Left lung (tissue), 10 donors: ENCODE results near the gene ARAP1. TPM values are rescaled to one million over a fixed set of nuclear protein-coding genes. Genes with fewer than 3 reads are reported as not detected.

Experiments used
- ATAC-seq: fragments of 200-7000 bp; cut with Tn5 transposase; one replicate; pipeline ENCODE4 v1.9.1; 2020; ENCODE audit warnings: moderate library complexity
- DNase-seq, 4 donors: peaks; one replicate each; pipeline ENCODE4 v3.0.0-alpha.2; 2013 to 2020
- H3K27ac ChIP-seq, 2 donors: fragments of 200-600 bp; sonication (generic) in 1 of 2; one replicate each; pipeline versions ENCODE4 v1.5.0 to v1.8.0; 2020 to 2021
- H3K27me3 ChIP-seq, 2 donors: fragments of 200-600 bp; sonication (generic) in 1 of 2; one replicate each; pipeline versions ENCODE4 v1.5.0 to v1.8.0; 2020 to 2021
- H3K36me3 ChIP-seq, 2 donors: fragments of 200-600 bp; sonication (generic) in 1 of 2; one replicate each; pipeline versions ENCODE4 v1.5.0 to v1.8.0; 2020 to 2021
- H3K4me1 ChIP-seq, 2 donors: fragments of 200-600 bp; one replicate each; pipeline ENCODE4 v1.8.0; 2021
- H3K4me3 ChIP-seq, 2 donors: fragments of 200-600 bp; sonication (generic) in 1 of 2; one replicate each; pipeline versions ENCODE4 v1.5.0 to v1.8.0; 2020 to 2021; ENCODE audit warnings: mild to moderate bottlenecking in 1 of 2
- H3K9me3 ChIP-seq, 2 donors: fragments of 200-600 bp; sonication (generic) in 1 of 2; one replicate each; pipeline versions ENCODE4 v1.5.0 to v1.8.0; 2020 to 2021
- CTCF ChIP-seq, 2 donors: fragments of 200-600 bp; sonication (generic) in 1 of 2; IDR thresholded peaks; one replicate each; pipeline versions ENCODE4 v1.5.0 to v1.8.0; 2021; ENCODE audit warnings: antibody characterized with exemption in 2 of 2
- intact Hi-C, 2 donors: fragments of 100-400 bp; cut with DNase I; formaldehyde crosslinking; loops; one replicate each; pipeline versions ENCODE4 v1.11.2 to v1.14.2; 2022
- polyA plus RNA-seq, 6 donors: library from polyadenylated mRNA; unstranded; fragments of 120-200 nt; gene quantifications; one replicate each; pipeline ENCODE4 v1.2.1, GENCODE V29; 2013; ENCODE audit not compliant: insufficient read length in 6 of 6
- total RNA-seq, 2 donors: library from RNA; stranded (reverse); fragmentation: NEBNext Ultra II Directional; extraction: Animal tissue kit (Norgen Biotek cat#: 25700); gene quantifications; one replicate each; pipeline ENCODE4 v1.2.1, GENCODE V29; 2021
- donor health status: DM: no; HTN: yes; CAD: no.
- donor health status: DM: no; HTN: no; CAD: no.

Gene ARAP1
- total and polyA plus RNA-seq, 8 donors, result 80.0 to 222 (median 97.7) TPM

- no peak overlapping the region for H3K27ac ChIP-seq
- intact Hi-C loops, result no loop called here
- H3K36me3 ChIP-seq, result peaks cover 0 to 2% of the 10 kb centered on the region in 2 donors
- ATAC-seq (no peak), DNase-seq (no peak)
- no peaks in the 10 kb centered on the region for H3K27me3 ChIP-seq
- peaks cover 0 to 36% of the 10 kb centered on the region in 2 donors for H3K4me1 ChIP-seq
- no peak for TF ChIP-seq CTCF (IDR thresholded peaks at IDR 0.05)
- H3K4me3 ChIP-seq, result no peak overlapping the region
- H3K9me3 ChIP-seq, result no peaks in the 10 kb centered on the region
Measured at GRCh38 chr11:72763823-72764222, 11.6 kb upstream of the ARAP1 start.

- DNase-seq (no peak), ATAC-seq (no peak)
- intact Hi-C loops, result no loop called here
- TF ChIP-seq CTCF (IDR thresholded peaks at IDR 0.05), result no peak
- Histone ChIP-seq H3K4me3 (no peak overlapping the region), H3K27ac (no peak overlapping the region), H3K9me3 (no peaks in the 10 kb centered on the region), H3K36me3 (peaks cover 0 to 11% of the 10 kb centered on the region in 2 donors), H3K27me3 (no peaks in the 10 kb centered on the region), H3K4me1 (peaks cover 4 to 45% of the 10 kb centered on the region in 2 donors)
Measured at GRCh38 chr11:72762641-72763304, 10.6 kb upstream of the ARAP1 start.

GRCh38 chr11:72760539-72761405 is 8.6 kb upstream of the ARAP1 start:
- Histone ChIP-seq H3K27me3 (no peaks in the 10 kb centered on the region), H3K9me3 (no peaks in the 10 kb centered on the region), H3K36me3 (peaks cover 0 to 17% of the 10 kb centered on the region in 2 donors), H3K27ac (no peak overlapping the region), H3K4me1 (peaks cover 4 to 45% of the 10 kb centered on the region in 2 donors), H3K4me3 (no peak overlapping the region)
- no peak for TF ChIP-seq CTCF (IDR thresholded peaks at IDR 0.05)
- ATAC-seq (no peak), DNase-seq (no peak)
- intact Hi-C loops, result no loop called here

GRCh38 chr11:72759468-72759985 is 7.3 kb upstream of the ARAP1 start:
- H3K4me1 ChIP-seq, result peaks cover 4 to 45% of the 10 kb centered on the region in 2 donors
- intact Hi-C loops, result no loop called here
- no peak overlapping the region for H3K4me3 ChIP-seq
- ATAC-seq (no peak), DNase-seq (no peak)
- H3K27ac ChIP-seq, result peak overlapping the region in 1 of 2 donors; percentile 45
- H3K9me3 ChIP-seq, result no peaks in the 10 kb centered on the region
- TF ChIP-seq CTCF (IDR thresholded peaks at IDR 0.05), result no peak
- H3K36me3 ChIP-seq, result peaks cover 0 to 23% of the 10 kb centered on the region in 2 donors
- no peaks in the 10 kb centered on the region for H3K27me3 ChIP-seq
